Right lobe of liver (tissue), 4 donors: ENCODE results near the gene ZNF581.

Experiments used
- POLR2A ChIP-seq: fragments of 450-650 bp; IDR thresholded peaks from one replicate; pipeline ENCODE4 v1.6.1; 2017; ENCODE audit warnings: antibody characterized with exemption, mild to moderate bottlenecking
- TF ChIP-seq, protein P1 (sequence below), 4 donors: fragments of 200-600 bp in 3 of 4; fragments of 450-650 bp in 1 of 4; IDR thresholded peaks; one replicate each; pipeline versions ENCODE4 v1.5.1 to v1.8.0; 2016 to 2022; ENCODE audit warnings: antibody characterized with exemption in 4 of 4, mild to moderate bottlenecking in 2 of 4
- donor health status: DM: no; HTN: no; CAD: no.
- donor health status: DM: no; HTN: no; CAD: no.
- donor health status: DM: no; HTN: yes; CAD: no.

DNA sequence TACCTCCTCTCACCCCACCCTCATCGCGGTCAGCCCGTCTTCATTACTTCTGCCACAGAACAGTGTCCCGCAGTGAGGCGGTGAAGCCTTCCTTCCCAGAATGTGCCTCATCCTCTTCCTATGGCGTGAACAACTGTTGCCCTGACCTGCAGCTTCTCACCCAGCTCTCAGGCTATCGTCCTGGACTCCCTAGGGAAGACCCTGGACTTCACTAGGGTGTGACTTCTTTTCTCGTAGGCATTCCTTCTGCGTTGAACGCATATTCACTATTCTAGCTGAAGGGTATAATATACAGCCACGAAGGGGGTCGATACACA is 37.0 kb upstream of the ZNF581 start:
- TF ChIP-seq, protein P1, sequence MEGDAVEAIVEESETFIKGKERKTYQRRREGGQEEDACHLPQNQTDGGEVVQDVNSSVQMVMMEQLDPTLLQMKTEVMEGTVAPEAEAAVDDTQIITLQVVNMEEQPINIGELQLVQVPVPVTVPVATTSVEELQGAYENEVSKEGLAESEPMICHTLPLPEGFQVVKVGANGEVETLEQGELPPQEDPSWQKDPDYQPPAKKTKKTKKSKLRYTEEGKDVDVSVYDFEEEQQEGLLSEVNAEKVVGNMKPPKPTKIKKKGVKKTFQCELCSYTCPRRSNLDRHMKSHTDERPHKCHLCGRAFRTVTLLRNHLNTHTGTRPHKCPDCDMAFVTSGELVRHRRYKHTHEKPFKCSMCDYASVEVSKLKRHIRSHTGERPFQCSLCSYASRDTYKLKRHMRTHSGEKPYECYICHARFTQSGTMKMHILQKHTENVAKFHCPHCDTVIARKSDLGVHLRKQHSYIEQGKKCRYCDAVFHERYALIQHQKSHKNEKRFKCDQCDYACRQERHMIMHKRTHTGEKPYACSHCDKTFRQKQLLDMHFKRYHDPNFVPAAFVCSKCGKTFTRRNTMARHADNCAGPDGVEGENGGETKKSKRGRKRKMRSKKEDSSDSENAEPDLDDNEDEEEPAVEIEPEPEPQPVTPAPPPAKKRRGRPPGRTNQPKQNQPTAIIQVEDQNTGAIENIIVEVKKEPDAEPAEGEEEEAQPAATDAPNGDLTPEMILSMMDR (IDR thresholded peaks at IDR 0.05): no peak
- TF ChIP-seq POLR2A: no peak
